ENCODE data around the gene ADAMTSL2. TPM values are rescaled to one million over a fixed set of nuclear protein-coding genes. Genes with fewer than 3 reads are reported as not detected.

The ADAMTSL2 gene
- total and polyA plus RNA-seq, 2 donors (not counting 1 experiment from before 2014, with no cell fraction given), result under 0.01 to 0.09 TPM

DNA sequence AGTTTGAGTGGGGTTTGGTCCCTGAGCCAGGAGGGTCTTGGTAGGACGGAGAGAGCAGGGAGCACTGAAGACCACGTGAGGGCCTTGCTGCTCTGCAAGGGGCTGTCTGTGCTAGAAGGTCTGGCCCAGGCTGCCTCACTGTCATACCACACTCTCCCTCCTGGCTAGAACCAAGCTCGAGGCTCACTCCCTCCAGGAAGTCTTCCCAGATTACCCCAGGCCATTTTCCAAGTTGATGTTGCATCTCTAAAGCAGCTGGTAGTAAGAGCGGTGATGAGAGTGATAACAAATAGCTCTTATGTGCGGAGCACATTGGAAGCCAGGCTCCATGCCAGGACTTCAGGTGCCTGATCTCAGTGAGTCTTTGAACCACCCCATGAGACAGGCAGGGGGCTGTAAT is 16.3 kb upstream of the ADAMTSL2 start:
- H3K9ac ChIP-seq (ENCODE audit: insufficient read depth, low read length), result no peak overlapping the region
- H3K27ac ChIP-seq (ENCODE audit: insufficient read depth, low read length), result no peak overlapping the region
- no peaks in the 10 kb centered on the region for H3K9me3 ChIP-seq (ENCODE audit: control insufficient read depth, insufficient read depth, low read depth, low read length)
- TF ChIP-seq CTCF (conservative IDR thresholded peaks at IDR 0.05 in 1 of 2, IDR thresholded peaks at IDR 0.05 in 1 of 2; ENCODE audit: low read depth in 1 of 2, low read length in 2 of 2) (no peak), EZH2 (IDR thresholded peaks at IDR 0.05; ENCODE audit: low read length, missing control alignments) (no peak)
- no peaks in the 10 kb centered on the region for H3K4me1 ChIP-seq (ENCODE audit: control insufficient read depth, extremely low read depth, insufficient read depth, low read length)
- no peaks in the 10 kb centered on the region for H4K20me1 ChIP-seq (ENCODE audit: control insufficient read depth, extremely low read depth, insufficient read depth, low read length)
- H3K27me3 ChIP-seq (ENCODE audit: control insufficient read depth, insufficient read depth, low read length), result peaks cover 5% of the 10 kb centered on the region
- H3K4me3 ChIP-seq (replicated peaks in 1 of 4; ENCODE audit: control extremely low read depth in 1 of 4, insufficient read depth in 1 of 4, low read depth in 3 of 4, low read length in 4 of 4), result no peak overlapping the region
- no peak overlapping the region for H2AFZ ChIP-seq (ENCODE audit: low read length)
- H3K4me2 ChIP-seq (ENCODE audit: extremely low read depth, insufficient read depth, low read length), result no peak overlapping the region
- no peak for DNase-seq (ENCODE audit: low read depth in 2 of 2)
- no peaks in the 10 kb centered on the region for H3K79me2 ChIP-seq (ENCODE audit: control insufficient read depth, insufficient read depth, low read length)
- H3K36me3 ChIP-seq (ENCODE audit: control insufficient read depth, insufficient read depth, low read length), result no peaks in the 10 kb centered on the region

- TF ChIP-seq CTCF (conservative IDR thresholded peaks at IDR 0.05 in 1 of 2, IDR thresholded peaks at IDR 0.05 in 1 of 2; ENCODE audit: low read depth in 1 of 2, low read length in 2 of 2) (no peak), EZH2 (IDR thresholded peaks at IDR 0.05; ENCODE audit: low read length, missing control alignments) (no peak)
- Histone ChIP-seq H3K4me2 (ENCODE audit: extremely low read depth, insufficient read depth, low read length) (no peak overlapping the region), H3K9ac (ENCODE audit: insufficient read depth, low read length) (no peak overlapping the region), H3K4me3 (replicated peaks in 1 of 4; ENCODE audit: control extremely low read depth in 1 of 4, insufficient read depth in 1 of 4, low read depth in 3 of 4, low read length in 4 of 4) (no peak overlapping the region), H3K36me3 (ENCODE audit: control insufficient read depth, insufficient read depth, low read length) (no peaks in the 10 kb centered on the region), H3K4me1 (ENCODE audit: control insufficient read depth, extremely low read depth, insufficient read depth, low read length) (no peaks in the 10 kb centered on the region), H3K27ac (ENCODE audit: insufficient read depth, low read length) (no peak overlapping the region), H3K9me3 (ENCODE audit: control insufficient read depth, insufficient read depth, low read depth, low read length) (no peaks in the 10 kb centered on the region), H2AFZ (ENCODE audit: low read length) (no peak overlapping the region), H3K79me2 (ENCODE audit: control insufficient read depth, insufficient read depth, low read length) (no peaks in the 10 kb centered on the region), H3K27me3 (ENCODE audit: control insufficient read depth, insufficient read depth, low read length) (peaks cover 2% of the 10 kb centered on the region), H4K20me1 (ENCODE audit: control insufficient read depth, extremely low read depth, insufficient read depth, low read length) (no peaks in the 10 kb centered on the region)
- DNase-seq (ENCODE audit: low read depth in 2 of 2), result no peak
Observed at GRCh38 chr9:133518706-133519449, 15.6 kb upstream of the ADAMTSL2 start.

DNA sequence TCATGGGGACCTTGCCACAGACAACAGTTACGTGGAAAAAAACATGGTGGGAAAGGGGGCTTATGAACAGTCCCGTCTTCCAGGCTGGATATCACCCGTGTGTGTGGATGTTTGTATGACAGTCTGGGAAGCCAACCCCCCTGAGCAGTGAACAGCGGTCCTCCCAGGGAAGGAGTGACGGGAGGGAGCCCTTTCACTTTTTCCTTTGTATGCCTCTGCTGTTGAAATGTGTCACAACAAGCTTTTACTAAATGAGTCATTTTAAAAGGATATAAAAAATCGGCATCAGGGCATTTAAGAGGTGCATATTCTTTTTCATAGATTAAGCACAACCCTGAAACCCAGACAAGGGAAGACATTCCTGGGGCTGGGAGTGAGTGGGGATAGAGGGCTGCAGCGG is 14.8 kb upstream of the ADAMTSL2 start:
- H4K20me1 ChIP-seq (ENCODE audit: control insufficient read depth, extremely low read depth, insufficient read depth, low read length), result no peaks in the 10 kb centered on the region
- no peaks in the 10 kb centered on the region for H3K4me1 ChIP-seq (ENCODE audit: control insufficient read depth, extremely low read depth, insufficient read depth, low read length)
- TF ChIP-seq EZH2 (IDR thresholded peaks at IDR 0.05; ENCODE audit: low read length, missing control alignments) (no peak), CTCF (conservative IDR thresholded peaks at IDR 0.05 in 1 of 2, IDR thresholded peaks at IDR 0.05 in 1 of 2; ENCODE audit: low read depth in 1 of 2, low read length in 2 of 2) (no peak)
- no peak overlapping the region for H3K4me3 ChIP-seq (replicated peaks in 1 of 4; ENCODE audit: control extremely low read depth in 1 of 4, insufficient read depth in 1 of 4, low read depth in 3 of 4, low read length in 4 of 4)
- H3K36me3 ChIP-seq (ENCODE audit: control insufficient read depth, insufficient read depth, low read length), result no peaks in the 10 kb centered on the region
- no peak overlapping the region for H3K9ac ChIP-seq (ENCODE audit: insufficient read depth, low read length)
- H2AFZ ChIP-seq (ENCODE audit: low read length), result no peak overlapping the region
- H3K9me3 ChIP-seq (ENCODE audit: control insufficient read depth, insufficient read depth, low read depth, low read length), result no peaks in the 10 kb centered on the region
- H3K27me3 ChIP-seq (ENCODE audit: control insufficient read depth, insufficient read depth, low read length), result peaks cover 2% of the 10 kb centered on the region
- H3K79me2 ChIP-seq (ENCODE audit: control insufficient read depth, insufficient read depth, low read length), result no peaks in the 10 kb centered on the region
- peak in 1 of 2 donors; percentile 15 for DNase-seq (ENCODE audit: low read depth in 2 of 2)
- H3K27ac ChIP-seq (ENCODE audit: insufficient read depth, low read length), result no peak overlapping the region
- H3K4me2 ChIP-seq (ENCODE audit: extremely low read depth, insufficient read depth, low read length), result no peak overlapping the region
